Astrocyte of the spinal cord (primary cell): ENCODE measurements around the gene DCST2.

Experiments used
- DNase-seq: peaks from one replicate; pipeline ENCODE4 v3.0.0; 2011; ENCODE audit warnings: low read depth, low spot score
- H3K4me3 ChIP-seq: 2 replicates; pipeline ENCODE4 v1.5.1; 2011; ENCODE audit warnings: low read depth, mild to moderate bottlenecking, low read length, moderate library complexity
- in situ Hi-C: cut with HindIII; loops from 2 replicates; pipeline ENCODE4 v1.10.0; 2017; ENCODE audit warnings: low sequenced_read_pairs
- TF ChIP-seq, protein P1 (sequence below): IDR thresholded peaks from 2 replicates; pipeline ENCODE4 v1.5.1; 2012; ENCODE audit warnings: low read depth, mild to moderate bottlenecking, low read length, inconsistent platforms

The DCST2 gene

DNA sequence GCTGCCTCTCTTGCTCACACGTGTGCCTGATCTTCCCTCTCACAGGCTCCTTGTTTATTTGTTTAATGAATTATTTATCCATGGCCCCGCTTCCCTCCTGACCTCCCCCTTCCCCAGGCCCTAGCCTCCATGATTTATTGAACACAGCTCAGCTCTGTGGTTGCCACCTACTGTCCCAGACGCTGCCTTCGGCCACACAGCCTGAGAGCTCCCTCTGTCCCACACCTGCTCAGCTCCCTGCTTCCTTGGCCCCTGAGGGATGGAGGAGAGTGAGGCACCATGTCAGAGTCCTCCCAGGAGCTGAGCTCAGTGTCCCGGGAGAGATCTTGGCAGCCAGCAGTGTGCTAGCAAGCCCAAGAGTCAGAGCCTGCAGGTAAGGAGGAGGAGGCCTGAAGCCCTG lies 42.0 kb upstream of the DCST2 start:
- no peak for DNase-seq
- H3K4me3 ChIP-seq, result no peak overlapping the region
- TF ChIP-seq, protein P1, sequence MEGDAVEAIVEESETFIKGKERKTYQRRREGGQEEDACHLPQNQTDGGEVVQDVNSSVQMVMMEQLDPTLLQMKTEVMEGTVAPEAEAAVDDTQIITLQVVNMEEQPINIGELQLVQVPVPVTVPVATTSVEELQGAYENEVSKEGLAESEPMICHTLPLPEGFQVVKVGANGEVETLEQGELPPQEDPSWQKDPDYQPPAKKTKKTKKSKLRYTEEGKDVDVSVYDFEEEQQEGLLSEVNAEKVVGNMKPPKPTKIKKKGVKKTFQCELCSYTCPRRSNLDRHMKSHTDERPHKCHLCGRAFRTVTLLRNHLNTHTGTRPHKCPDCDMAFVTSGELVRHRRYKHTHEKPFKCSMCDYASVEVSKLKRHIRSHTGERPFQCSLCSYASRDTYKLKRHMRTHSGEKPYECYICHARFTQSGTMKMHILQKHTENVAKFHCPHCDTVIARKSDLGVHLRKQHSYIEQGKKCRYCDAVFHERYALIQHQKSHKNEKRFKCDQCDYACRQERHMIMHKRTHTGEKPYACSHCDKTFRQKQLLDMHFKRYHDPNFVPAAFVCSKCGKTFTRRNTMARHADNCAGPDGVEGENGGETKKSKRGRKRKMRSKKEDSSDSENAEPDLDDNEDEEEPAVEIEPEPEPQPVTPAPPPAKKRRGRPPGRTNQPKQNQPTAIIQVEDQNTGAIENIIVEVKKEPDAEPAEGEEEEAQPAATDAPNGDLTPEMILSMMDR, result no peak
- in situ Hi-C loops, result no loop called here

DNA sequence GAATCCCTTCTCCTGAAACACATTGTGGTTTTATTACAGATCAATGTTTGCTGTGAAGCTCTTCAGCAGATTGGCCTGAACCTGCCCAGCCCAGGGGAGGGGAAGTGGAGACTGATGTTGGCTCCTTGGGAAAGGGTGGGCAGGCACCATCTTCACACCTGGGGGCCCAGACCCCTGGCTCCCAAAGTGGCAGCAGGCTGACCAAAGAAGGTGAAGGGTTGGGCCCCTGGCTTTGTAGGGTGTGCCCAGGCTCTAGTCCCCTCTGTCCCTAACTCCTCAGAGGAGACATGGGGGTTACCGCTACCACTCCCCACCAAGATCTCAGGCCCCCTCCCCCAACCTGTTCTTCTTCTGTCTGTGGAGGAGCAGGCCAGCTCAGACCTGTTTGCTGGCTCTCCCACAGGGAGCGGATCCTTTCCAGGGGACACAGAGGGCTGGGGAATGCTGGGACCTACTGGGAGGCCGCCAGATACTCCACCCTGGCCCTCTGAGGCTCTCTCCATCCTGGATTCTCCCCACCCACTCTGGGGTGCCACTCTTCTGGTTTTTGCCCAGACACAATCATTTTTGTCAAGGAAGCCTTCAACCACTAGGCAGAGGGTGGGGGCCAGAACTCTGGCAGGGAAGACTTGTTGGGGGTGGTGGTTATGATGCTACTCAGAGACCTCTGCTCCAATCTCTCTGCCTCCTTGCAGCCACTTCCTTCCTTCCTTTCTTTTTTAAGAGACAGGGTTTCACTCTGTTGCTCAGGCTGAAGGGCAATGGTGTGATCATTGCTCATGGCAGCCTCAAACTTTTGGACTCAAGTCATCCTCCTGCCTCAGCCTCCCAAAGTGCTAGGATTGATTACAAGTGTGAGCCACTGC lies 40.0 kb upstream of the DCST2 start:
- DNase-seq, result no peak
- no peak overlapping the region for H3K4me3 ChIP-seq
- TF ChIP-seq, protein P1, result no peak
- in situ Hi-C loops, result no loop called here

DNA sequence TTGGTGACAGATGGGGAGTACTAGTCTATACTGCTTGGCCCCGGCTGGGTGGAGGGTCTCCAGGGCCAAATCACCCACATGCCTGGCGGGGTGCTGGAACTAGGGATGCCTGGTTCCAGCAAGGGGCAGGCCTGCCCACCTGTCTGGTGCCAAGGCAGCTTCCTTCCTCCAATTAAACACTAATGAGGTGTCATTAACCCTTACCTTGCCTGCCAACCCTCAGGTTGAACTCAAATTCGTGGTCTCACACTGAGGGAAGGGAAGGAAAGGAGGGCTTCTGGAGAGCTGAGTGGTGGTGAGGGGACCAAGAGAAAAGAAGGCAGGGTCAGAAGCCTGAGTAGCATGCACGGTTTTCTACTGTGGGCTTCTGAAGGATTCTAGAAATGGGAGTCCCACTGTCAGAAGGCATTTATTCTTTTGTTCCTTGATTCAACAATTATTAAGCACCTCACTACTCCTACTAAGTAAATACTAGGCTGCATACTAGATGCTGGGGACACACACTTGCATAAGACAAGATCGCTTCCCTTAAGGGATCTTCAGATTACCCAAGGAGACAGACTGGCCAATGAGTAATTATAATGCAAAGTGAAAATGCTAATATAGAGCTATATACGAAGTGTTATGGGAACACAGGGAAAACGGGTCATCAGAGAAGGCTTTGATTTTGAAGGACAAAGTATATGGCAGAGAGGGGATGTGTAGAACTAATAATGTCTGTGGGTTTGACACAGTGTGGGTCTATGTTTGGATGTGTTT lies 39.1 kb upstream of the DCST2 start:
- TF ChIP-seq, protein P1, result no peak
- in situ Hi-C loops, result no loop called here
- no peak for DNase-seq
- no peak overlapping the region for H3K4me3 ChIP-seq

GRCh38 chr1:155071701-155072100 lies 38.1 kb upstream of the DCST2 start:
- in situ Hi-C loops, result no loop called here
- TF ChIP-seq, protein P1, result no peak
- no peak for DNase-seq
- H3K4me3 ChIP-seq, result no peak overlapping the region

DNA sequence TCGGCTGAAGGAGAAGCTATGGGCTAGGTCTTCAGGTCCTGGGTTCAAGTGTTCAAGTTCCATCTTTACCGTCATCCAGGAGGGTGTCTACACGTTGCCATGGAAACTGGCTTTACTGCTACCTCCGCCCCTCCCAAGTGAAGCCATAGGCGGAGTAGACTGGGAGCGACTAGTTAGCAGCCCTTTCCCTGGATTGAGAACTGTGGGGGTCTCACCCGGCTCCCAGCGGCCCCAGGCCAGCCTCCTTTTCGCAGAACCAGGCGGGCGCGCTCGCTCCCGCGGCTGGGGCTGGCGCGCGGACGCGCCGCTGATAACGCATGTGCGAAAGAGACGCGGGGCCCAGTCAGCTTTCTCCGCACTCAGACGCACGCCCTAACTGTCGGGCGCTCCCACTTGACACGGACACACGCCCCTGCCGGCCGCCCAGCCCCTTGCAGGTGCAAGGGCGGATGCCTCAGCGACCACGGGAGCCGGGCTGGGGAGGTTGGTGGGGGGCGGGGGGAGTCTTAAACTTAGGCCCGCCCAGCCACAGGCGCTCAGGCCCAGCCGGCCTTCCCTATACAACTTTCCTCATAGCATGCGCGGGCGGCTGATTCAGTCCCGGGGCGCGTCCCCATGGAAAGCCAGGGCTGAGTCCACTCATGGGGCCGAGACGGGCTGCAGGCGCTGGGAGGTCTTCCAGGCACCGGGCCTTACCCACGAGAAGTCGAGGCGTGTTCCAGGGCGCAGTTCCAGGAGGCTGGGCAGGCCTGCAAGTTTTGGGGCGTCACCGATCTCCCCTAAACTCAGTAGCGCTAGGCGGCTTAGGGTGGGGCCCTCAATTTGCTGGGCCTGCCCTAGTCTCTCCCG lies 37.4 kb upstream of the DCST2 start:
- peak overlapping the region; percentile 35 for H3K4me3 ChIP-seq
- DNase-seq, result peak; percentile 72
- in situ Hi-C loops, result no loop called here
- TF ChIP-seq, protein P1, result peak; percentile 40

GRCh38 chr1:155070158-155070621 lies 36.6 kb upstream of the DCST2 start:
- H3K4me3 ChIP-seq, result no peak overlapping the region
- DNase-seq, result no peak
- in situ Hi-C loops, result no loop called here
- TF ChIP-seq, protein P1, result no peak
